A673 (cell line): ENCODE measurements around the gene TMSB4Y. TPM values are rescaled to one million over a fixed set of nuclear protein-coding genes. Genes with fewer than 3 reads are reported as not detected.

Source experiments
- Bru-seq: library from RNA; stranded (reverse); fragments of 400-500 nt; gene quantifications from one replicate; lab custom pipeline; 2021; lab: Mats Ljungman, UMichigan
- BruChase-seq, 2 experiments: library from RNA; stranded (reverse); fragments of 400-500 nt; gene quantifications; one replicate each; lab custom pipeline; 2021; lab: Mats Ljungman, UMichigan
- BruUV-seq: library from RNA; stranded (reverse); fragments of 400-500 nt; replicated peaks from 2 replicates; lab custom pipeline; 2021; lab: Mats Ljungman, UMichigan
- CTCF ChIA-PET: fragments of 300-600 bp; sonication (Branson Sonifier 250); formaldehyde crosslinking; loops from one replicate; lab custom pipeline; 2022; ENCODE audit warnings: antibody characterized with exemption; lab: Charles Lee
- POLR2A ChIA-PET: fragments of 300-600 bp; sonication (Branson Sonifier 250); formaldehyde crosslinking; loops from one replicate; lab custom pipeline; 2022; ENCODE audit warnings: antibody characterized with exemption; ENCODE audit not compliant: low non-redundant PET; lab: Charles Lee
- DNase-seq: peaks from one replicate; pipeline ENCODE4 v3.0.0-alpha.2; 2015; ENCODE audit warnings: low spot score
- H3K27ac ChIP-seq: fragments of 200-600 bp; sonication (generic); 2 replicates; pipeline ENCODE4 v1.5.1; 2016; ENCODE audit warnings: mixed run types, low read depth, mild to moderate bottlenecking, mixed read lengths, antibody characterized with exemption, low read length; ENCODE audit not compliant: poor library complexity, severe bottlenecking
- H3K27me3 ChIP-seq: fragments of 200-600 bp; sonication (generic); replicated peaks from 2 replicates; pipeline ENCODE4 v1.6.1; 2017; ENCODE audit warnings: mixed run types, low read depth, mild to moderate bottlenecking, mixed read lengths, antibody characterized with exemption, low read length; ENCODE audit not compliant: insufficient read depth, poor library complexity
- H3K36me3 ChIP-seq: fragments of 200-600 bp; sonication (generic); 2 replicates; pipeline ENCODE4 v1.6.1; 2016; ENCODE audit warnings: mixed run types, mild to moderate bottlenecking, mixed read lengths, antibody characterized with exemption, low read length; ENCODE audit not compliant: insufficient read depth, poor library complexity, severe bottlenecking
- H3K4me1 ChIP-seq: fragments of 200-600 bp; sonication (generic); 2 replicates; pipeline ENCODE4 v1.6.1; 2017; ENCODE audit warnings: mixed run types, mild to moderate bottlenecking, mixed read lengths, antibody characterized with exemption, low read length; ENCODE audit not compliant: insufficient read depth, poor library complexity, severe bottlenecking
- H3K4me3 ChIP-seq: fragments of 200-600 bp; sonication (generic); 2 replicates; pipeline ENCODE4 v1.5.1; 2016; ENCODE audit warnings: low read depth, mixed run types, mild to moderate bottlenecking, mixed read lengths, low read length; ENCODE audit not compliant: poor library complexity, severe bottlenecking
- H3K9me3 ChIP-seq: fragments of 200-600 bp; sonication (generic); 2 replicates; pipeline ENCODE4 v1.6.1; 2016; ENCODE audit warnings: mixed run types, low read depth, mild to moderate bottlenecking, mixed read lengths, antibody characterized with exemption, low read length; ENCODE audit not compliant: poor library complexity, severe bottlenecking
- CTCF ChIP-seq: fragments of 300-800, 200-600 bp; sonication (generic); conservative IDR thresholded peaks from 2 replicates; pipeline ENCODE4 v1.5.1; 2017; ENCODE audit warnings: low read depth, mild to moderate bottlenecking, antibody characterized with exemption, low read length, moderate library complexity, mixed read lengths
- EZH2 ChIP-seq: fragments of 200-600 bp; sonication (generic); IDR thresholded peaks from 2 replicates; pipeline ENCODE4 v1.6.1; 2017; ENCODE audit warnings: borderline replicate concordance, low read depth, mild to moderate bottlenecking, mixed read lengths, antibody characterized with exemption, low read length; ENCODE audit not compliant: poor library complexity, severe bottlenecking
- intact Hi-C: fragments of 100-400 bp; cut with micrococcal nuclease; formaldehyde crosslinking; loops from one replicate; pipeline ENCODE4 v1.10.0; 2022; ENCODE audit not compliant: unreplicated experiment
- long read RNA-seq: library from polyadenylated mRNA; stranded (forward); transcript quantifications from one replicate; pipeline ENCODE4 v2.0.0, GENCODE V29; 2022
- total RNA-seq: library from RNA; stranded (reverse); gene quantifications from 2 replicates; pipeline ENCODE4 v1.2.3, GENCODE V29; 2021

Gene TMSB4Y
- total RNA-seq (not detected in 2 replicates), Bru-seq, nascent RNA (not detected), BruChase-seq, experiment 1, labeled RNA remaining after a 2-hour chase (not detected), BruChase-seq, experiment 2, labeled RNA remaining after a 6-hour chase (not detected)
- long read RNA-seq = 0 reads

GRCh38 chrY:13703568-13703968, at the start of gene TMSB4Y:
TSS of gene TMSB4Y (plus strand) at chrY:13703899.
- TF ChIP-seq EZH2 (no peak), CTCF (no peak)
- CTCF ChIA-PET = no interaction called here
- no peak within 1 kb of the TSS for H3K4me3 ChIP-seq

GRCh38 chrY:13664162-13664561, 39.5 kb upstream of the TMSB4Y start:
- intact Hi-C loops = no loop called here
- Histone ChIP-seq H3K27me3 (no peaks in the 10 kb centered on the region), H3K27ac (no peak overlapping the region), H3K36me3 (no peaks in the 10 kb centered on the region), H3K4me3 (no peak overlapping the region), H3K4me1 (no peaks in the 10 kb centered on the region), H3K9me3 (no peaks in the 10 kb centered on the region)
- TF ChIP-seq EZH2 = no peak
- no peak for TF ChIP-seq CTCF
- ChIA-PET POLR2A (no interaction called here), CTCF (no interaction called here)
- no peak for DNase-seq
- no TSS peak for BruUV-seq

More at GRCh38 chrY:13703568-13703968, at the start of gene TMSB4Y:
- no peaks in the 10 kb centered on the region for H3K27me3 ChIP-seq
- no peak for DNase-seq
- POLR2A ChIA-PET = no interaction called here
- H3K9me3 ChIP-seq = no peaks in the 10 kb centered on the region
- no TSS peak for BruUV-seq
- no peak within 1 kb of the TSS for H3K27ac ChIP-seq
- H3K36me3 ChIP-seq = no peaks in the 10 kb centered on the region
- intact Hi-C loops = no loop called here
- H3K4me1 ChIP-seq = no peaks in the 10 kb centered on the region

- CTCF ChIA-PET = no interaction called here
- TF ChIP-seq EZH2 = no peak
- TF ChIP-seq CTCF = no peak
- intact Hi-C loops = no loop called here
- Histone ChIP-seq H3K4me1 (no peaks in the 10 kb centered on the region), H3K36me3 (no peaks in the 10 kb centered on the region), H3K9me3 (no peaks in the 10 kb centered on the region), H3K27me3 (no peaks in the 10 kb centered on the region), H3K27ac (no peak overlapping the region), H3K4me3 (no peak overlapping the region)
- BruUV-seq = no TSS peak
- POLR2A ChIA-PET = no interaction called here
- DNase-seq = no peak
Measured at GRCh38 chrY:13671122-13671521, 32.6 kb upstream of the TMSB4Y start.
